HEK293 (cell line): Measurements from ENCODE around the gene MRC2.

Experiments used
- CTCF ChIP-seq: fragments of 450-650 bp; formaldehyde crosslinking; IDR thresholded peaks from 2 replicates; pipeline ENCODE4 v1.5.1; 2016; ENCODE audit warnings: missing biosample characterization, missing genetic modification characterization
- ZNF311 ChIP-seq: fragments of 450-650 bp; formaldehyde crosslinking; IDR thresholded peaks from 2 replicates; pipeline ENCODE4 v1.5.1; 2017; ENCODE audit warnings: missing biosample characterization, missing genetic modification characterization, borderline replicate concordance

GRCh38 chr17:62627219-62627903 lies at the start of gene MRC2:
- TF ChIP-seq CTCF (tag by site-specific recombination) = peak; percentile 35; the same call in 1 of the 2 replicates
- no peak for TF ChIP-seq ZNF311 (tag by site-specific recombination)
